ENCODE measurements around the gene RARB. TPM values are rescaled to one million over a fixed set of nuclear protein-coding genes. Genes with fewer than 3 reads are reported as not detected.

Gene RARB
- 4.6 to 12.4 TPM (median 9.1 TPM) in 5 replicates for total RNA-seq (2022; extraction: Qiagen RNA extraction; ENCODE audit: low read depth)

GRCh38 chr3:25427942-25428788, at the start of gene RARB:
TSS of gene RARB (plus strand) at chr3:25428263. CDS start at chr3:25428732, 469 bp downstream.

Other genes starting within 250 kb of the RARB start
- 47.1 to 86.4 TPM (median 69.3 TPM) in 5 replicates for gene TOP2B, start 236.6 kb downstream of the RARB start, total RNA-seq (2022; extraction: Qiagen RNA extraction; ENCODE audit: low read depth)

Measured in A549 treated with RU486 at 1 μM for 4 hours (cell line).